Raji (cell line): Measurements from ENCODE around the gene PCDHGC3.

Experiments
- POLR2A ChIP-seq: IDR thresholded peaks from 2 replicates; pipeline ENCODE4 v1.6.1; 2011; ENCODE audit warnings: low read depth, low read length, control low read depth; ENCODE audit not compliant: insufficient read depth

The PCDHGC3 gene

DNA sequence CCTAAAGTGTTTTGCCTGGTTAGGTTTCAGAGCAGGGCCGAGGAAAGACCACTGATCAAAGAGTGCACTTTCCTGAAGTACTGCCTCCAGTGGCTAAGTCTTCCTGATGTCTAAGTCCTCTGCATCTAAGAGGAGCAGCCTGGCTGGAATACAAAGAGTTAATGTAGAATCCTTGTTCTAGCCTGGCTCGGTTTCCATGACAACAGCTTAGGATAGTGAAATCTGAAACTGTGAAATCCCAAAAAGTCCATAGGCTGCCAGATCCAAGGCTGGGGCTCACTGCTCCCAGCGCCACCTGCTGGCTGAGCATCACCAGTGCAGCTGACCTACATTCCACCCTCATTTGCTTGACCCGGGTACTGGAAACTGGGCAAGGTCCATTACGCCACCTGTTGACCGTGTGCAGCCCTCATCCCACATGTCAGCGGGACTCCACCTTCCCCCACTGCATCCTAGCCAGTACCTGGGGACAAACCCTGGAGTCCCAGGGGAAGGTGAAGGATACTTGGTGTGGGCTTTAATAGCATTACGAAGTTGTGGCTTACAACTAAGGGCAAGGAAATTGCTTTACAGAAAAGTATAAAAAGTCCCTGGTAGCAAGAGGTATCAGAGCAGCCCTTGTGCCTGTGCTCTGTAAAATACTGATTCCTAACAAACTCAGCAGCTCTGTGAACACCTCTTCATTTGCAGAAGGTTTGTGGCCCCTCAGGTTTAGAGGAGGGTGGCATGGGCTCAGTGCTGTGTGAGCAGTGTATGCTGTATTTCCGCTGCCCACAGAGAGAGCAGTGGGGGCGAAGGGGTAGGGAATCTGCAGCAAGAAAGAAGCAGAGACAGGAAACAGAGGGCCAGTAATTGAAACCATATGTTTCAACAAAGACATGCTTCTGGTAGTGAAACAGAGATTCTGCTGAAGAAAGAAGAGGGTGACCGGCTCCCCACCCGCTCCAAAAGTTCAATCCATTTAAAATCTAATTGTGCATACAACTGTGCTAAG lies 49.1 kb downstream of the PCDHGC3 start:
- no peak for TF ChIP-seq POLR2A

DNA sequence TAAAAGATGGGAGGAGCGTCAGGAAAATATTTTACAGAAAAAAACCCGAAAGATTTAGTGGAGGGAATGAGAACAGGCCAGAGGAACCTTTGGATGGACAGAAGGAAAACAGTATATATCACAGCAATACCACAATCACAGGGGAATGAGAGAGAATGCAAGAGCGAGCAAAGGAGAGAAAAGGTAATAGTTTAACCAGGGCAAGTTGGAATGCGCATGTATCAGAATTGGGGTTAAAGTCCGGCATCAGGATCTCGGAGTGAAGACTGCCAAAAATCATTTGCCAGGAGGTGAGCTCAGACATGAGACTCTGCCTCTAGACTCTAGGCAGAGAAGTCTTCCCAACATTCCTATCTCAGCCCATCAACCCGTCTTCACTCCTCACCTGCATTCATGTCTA lies 49.9 kb downstream of the PCDHGC3 start:
- no peak for TF ChIP-seq POLR2A

DNA sequence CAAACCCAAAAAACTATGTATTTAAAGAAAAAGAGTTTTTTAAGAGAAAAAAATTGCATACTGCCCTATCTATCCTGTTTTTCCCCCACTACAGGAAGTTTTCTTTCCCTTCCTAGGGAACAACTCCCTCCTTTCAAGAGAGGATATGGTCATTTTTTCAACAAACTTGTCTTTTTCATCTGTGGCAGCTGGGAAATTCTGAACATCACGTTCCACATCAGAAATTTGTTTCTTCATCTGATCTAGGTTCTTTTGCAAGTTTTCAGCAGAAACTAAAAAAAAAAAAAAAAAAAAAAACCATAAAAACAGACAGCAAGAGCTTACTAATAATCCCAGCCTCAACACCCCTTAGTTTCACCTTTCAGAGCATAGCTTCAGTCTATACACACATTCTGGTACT lies 51.7 kb downstream of the PCDHGC3 start:
- no peak for TF ChIP-seq POLR2A
